ENCODE results near the gene CRAT. TPM values are rescaled to one million over a fixed set of nuclear protein-coding genes. Genes with fewer than 3 reads are reported as not detected.

The CRAT gene
- 10 to 100 TPM; 51.4 to 74.8 (median 52.2) TPM for polyA plus RNA-seq

GRCh38 chr9:129110740-129111527 is at the start of gene CRAT, which contains the start of gene PTPA:
Gene CRAT, minus strand, starts transcription at chr9:129110793. Its CDS starts 284 bp downstream, at chr9:129110509.
Gene PTPA, plus strand, starts transcription at chr9:129111415. Its CDS starts 186 bp downstream, at chr9:129111601.
- WGBS, 3 donors: 0 to 1% (median 0%) methylated on average over 59 to 77 of the region's 77 CpGs
- peak within 1 kb of the TSS; percentile 30 for H3K27ac ChIP-seq (ENCODE audit: low read depth, low read length)

- H3K27ac ChIP-seq (ENCODE audit: low read depth, low read length): no peak overlapping the region
- WGBS, 3 donors: 90 to 94% (median 93%) methylated on average over 9 to 10 of the region's 10 CpGs
These were observed 45.6 kb upstream of the CRAT start for GRCh38 chr9:129156163-129156562.

GRCh38 chr9:129154866-129155477 is 44.4 kb upstream of the CRAT start:
- WGBS, 3 donors: 85 to 89% (median 88%) methylated on average over 16 of the region's 16 CpGs

GRCh38 chr9:129151469-129151868 is 40.9 kb upstream of the CRAT start:
- no peak overlapping the region for H3K27ac ChIP-seq (ENCODE audit: low read depth, low read length)
- WGBS, 3 donors: 91 to 95% (median 93%) methylated on average over 15 of the region's 15 CpGs

More at GRCh38 chr9:129154866-129155477, 44.4 kb upstream of the CRAT start:
- H3K27ac ChIP-seq (ENCODE audit: low read depth, low read length): no peak overlapping the region

- H3K27ac ChIP-seq (ENCODE audit: low read depth, low read length): no peak overlapping the region
- WGBS, 3 donors: 88 to 91% (median 88%) methylated on average over 18 of the region's 18 CpGs
These were observed 40.1 kb upstream of the CRAT start for GRCh38 chr9:129150672-129151211.

GRCh38 chr9:129150122-129150521 is 39.5 kb upstream of the CRAT start:
- 80 to 92% (median 81%) methylated on average over 10 of the region's 10 CpGs for WGBS, 3 donors
- H3K27ac ChIP-seq (ENCODE audit: low read depth, low read length): no peak overlapping the region

GRCh38 chr9:129149442-129149841 is 38.8 kb upstream of the CRAT start:
- no peak overlapping the region for H3K27ac ChIP-seq (ENCODE audit: low read depth, low read length)
- 82 to 87% (median 87%) methylated on average over 6 of the region's 6 CpGs for WGBS, 3 donors

GRCh38 chr9:129148463-129149204 is 38.0 kb upstream of the CRAT start:
- H3K27ac ChIP-seq (ENCODE audit: low read depth, low read length): no peak overlapping the region
- 79 to 83% (median 80%) methylated on average over 6 of the region's 6 CpGs for WGBS, 3 donors

- H3K27ac ChIP-seq (ENCODE audit: low read depth, low read length): peak overlapping the region; percentile 38
- 44 to 74% (median 54%) methylated on average over 7 to 8 of the region's 8 CpGs for WGBS, 3 donors
These were observed 35.9 kb upstream of the CRAT start for GRCh38 chr9:129146441-129146941.

- H3K27ac ChIP-seq (ENCODE audit: low read depth, low read length): peak overlapping the region; percentile 38
- WGBS, 3 donors: 46 to 80% (median 57%) methylated on average over 7 of the region's 7 CpGs
These were observed 35.3 kb upstream of the CRAT start for GRCh38 chr9:129145841-129146292.

GRCh38 chr9:129145316-129145715 is 34.7 kb upstream of the CRAT start:
- peak overlapping the region; percentile 30 for H3K27ac ChIP-seq (ENCODE audit: low read depth, low read length)
- WGBS, 3 donors: 62 to 71% (median 69%) methylated on average over 2 of the region's 2 CpGs

- whole genome bisulfite sequencing, 3 donors: 34 to 38% (median 36%) methylated on average over 12 to 14 of the region's 14 CpGs
- peak overlapping the region; percentile 87 for H3K27ac ChIP-seq (ENCODE audit: low read depth, low read length)
These were observed 32.7 kb upstream of the CRAT start for GRCh38 chr9:129143031-129143927.

GRCh38 chr9:129142138-129142935 is 31.7 kb upstream of the CRAT start:
- WGBS, 3 donors: 64 to 68% (median 65%) methylated on average over 15 of the region's 15 CpGs
- peak overlapping the region; percentile 87 for H3K27ac ChIP-seq (ENCODE audit: low read depth, low read length)

- 13 to 14% (median 13%) methylated on average over 12 to 13 of the region's 13 CpGs for WGBS, 3 donors
- H3K27ac ChIP-seq (ENCODE audit: low read depth, low read length): peak overlapping the region; percentile 100
These were observed 30.8 kb upstream of the CRAT start for GRCh38 chr9:129141066-129142041.

- H3K27ac ChIP-seq (ENCODE audit: low read depth, low read length): peak overlapping the region; percentile 100
- 15 to 29% (median 23%) methylated on average over 7 to 8 of the region's 8 CpGs for WGBS, 3 donors
These were observed 29.9 kb upstream of the CRAT start for GRCh38 chr9:129140397-129141065.

All from adipose tissue (tissue), 3 donors.